ENCODE measurements around the gene LGR4. TPM values are rescaled to one million over a fixed set of nuclear protein-coding genes. Genes with fewer than 3 reads are reported as not detected.

Gene LGR4
- total RNA-seq, 1 experiment from 2014 or later = 7.1 TPM

DNA sequence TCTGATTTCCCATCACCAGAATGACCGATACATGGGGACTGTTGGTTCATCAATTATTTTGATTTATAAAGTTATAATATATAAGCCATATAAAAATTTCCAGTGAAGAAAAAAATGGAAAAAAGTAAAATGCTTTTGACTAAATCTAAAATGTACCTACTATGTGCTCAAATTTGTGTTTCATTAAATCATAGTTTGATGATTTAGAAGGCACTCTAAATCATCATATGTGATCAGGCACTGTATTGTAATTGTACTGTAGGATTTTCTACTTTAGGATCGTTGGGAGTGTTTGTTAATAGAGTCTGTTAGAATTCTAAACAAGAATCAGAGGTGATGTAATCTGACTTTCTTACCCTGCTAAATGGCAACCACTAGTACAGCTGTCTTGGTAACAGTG is 31.6 kb upstream of the LGR4 start:
- Histone ChIP-seq H4K20me1 (ENCODE audit: insufficient read depth) (no peaks in the 10 kb centered on the region), H3K9me3 (ENCODE audit: control insufficient read depth in 1 of 2, insufficient read depth in 1 of 2, low read depth in 1 of 2, low read length in 2 of 2) (no peaks in the 10 kb centered on the region), H3K9ac (ENCODE audit: low read length) (no peak overlapping the region), H3K4me3 (replicated peaks in 1 of 2; ENCODE audit: low read depth in 1 of 2, low read length in 2 of 2) (no peak overlapping the region), H3K79me2 (ENCODE audit: insufficient read depth, low read length) (peaks cover 78% of the 10 kb centered on the region), H3K27ac (ENCODE audit: low read depth, low read length) (no peak overlapping the region), H3K9me2 (ENCODE audit: insufficient read depth) (no peaks in the 10 kb centered on the region), H3K27me3 (ENCODE audit: insufficient read depth, low read length) (no peaks in the 10 kb centered on the region), H3K4me2 (ENCODE audit: low read length) (no peak overlapping the region), H3K36me3 (ENCODE audit: control insufficient read depth in 1 of 2, insufficient read depth in 2 of 2, low read length in 2 of 2) (peaks cover 13 to 23% of the 10 kb centered on the region in 2 experiments; a peak in 3 of 4 replicates), H2AFZ (ENCODE audit: low read depth, low read length, poor library complexity, severe bottlenecking) (no peak overlapping the region), H3K4me1 (ENCODE audit: control insufficient read depth in 1 of 2, insufficient read depth in 2 of 2, low read length in 2 of 2) (peaks cover 5 to 16% of the 10 kb centered on the region in 2 experiments; a peak in 3 of 4 replicates)
- ChIA-PET CTCF (no interaction called here), RAD21 (ENCODE audit: low non-redundant PET in 1 of 2, low total read pairs in 2 of 2, uncharacterized antibody in 2 of 2, unreplicated experiment in 2 of 2) (no interaction called here), POLR2A (no interaction called here)
- no peak for ATAC-seq
- no TSS peak for BruUV-seq (replicated peaks)
- no peak for DNase-seq (ENCODE audit: low read depth, low spot score)
- TF ChIP-seq TCF7L2 (IDR thresholded peaks at IDR 0.05; ENCODE audit: borderline replicate concordance, extremely low read depth, insufficient read depth, insufficient read length) = no peak
- TF ChIP-seq POLR2AphosphoS5 (IDR thresholded peaks at IDR 0.05; ENCODE audit: low read depth, low read length) = no peak
- no peak for TF ChIP-seq SIN3A (IDR thresholded peaks at IDR 0.05; ENCODE audit: low read depth)
- TF ChIP-seq, protein P1, sequence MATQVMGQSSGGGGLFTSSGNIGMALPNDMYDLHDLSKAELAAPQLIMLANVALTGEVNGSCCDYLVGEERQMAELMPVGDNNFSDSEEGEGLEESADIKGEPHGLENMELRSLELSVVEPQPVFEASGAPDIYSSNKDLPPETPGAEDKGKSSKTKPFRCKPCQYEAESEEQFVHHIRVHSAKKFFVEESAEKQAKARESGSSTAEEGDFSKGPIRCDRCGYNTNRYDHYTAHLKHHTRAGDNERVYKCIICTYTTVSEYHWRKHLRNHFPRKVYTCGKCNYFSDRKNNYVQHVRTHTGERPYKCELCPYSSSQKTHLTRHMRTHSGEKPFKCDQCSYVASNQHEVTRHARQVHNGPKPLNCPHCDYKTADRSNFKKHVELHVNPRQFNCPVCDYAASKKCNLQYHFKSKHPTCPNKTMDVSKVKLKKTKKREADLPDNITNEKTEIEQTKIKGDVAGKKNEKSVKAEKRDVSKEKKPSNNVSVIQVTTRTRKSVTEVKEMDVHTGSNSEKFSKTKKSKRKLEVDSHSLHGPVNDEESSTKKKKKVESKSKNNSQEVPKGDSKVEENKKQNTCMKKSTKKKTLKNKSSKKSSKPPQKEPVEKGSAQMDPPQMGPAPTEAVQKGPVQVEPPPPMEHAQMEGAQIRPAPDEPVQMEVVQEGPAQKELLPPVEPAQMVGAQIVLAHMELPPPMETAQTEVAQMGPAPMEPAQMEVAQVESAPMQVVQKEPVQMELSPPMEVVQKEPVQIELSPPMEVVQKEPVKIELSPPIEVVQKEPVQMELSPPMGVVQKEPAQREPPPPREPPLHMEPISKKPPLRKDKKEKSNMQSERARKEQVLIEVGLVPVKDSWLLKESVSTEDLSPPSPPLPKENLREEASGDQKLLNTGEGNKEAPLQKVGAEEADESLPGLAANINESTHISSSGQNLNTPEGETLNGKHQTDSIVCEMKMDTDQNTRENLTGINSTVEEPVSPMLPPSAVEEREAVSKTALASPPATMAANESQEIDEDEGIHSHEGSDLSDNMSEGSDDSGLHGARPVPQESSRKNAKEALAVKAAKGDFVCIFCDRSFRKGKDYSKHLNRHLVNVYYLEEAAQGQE (IDR thresholded peaks at IDR 0.05; ENCODE audit: low read depth) = no peak
- TF ChIP-seq RAD21 (IDR thresholded peaks at IDR 0.05; ENCODE audit: low read depth) = no peak
- no peak for TF ChIP-seq SRF (IDR thresholded peaks at IDR 0.05; ENCODE audit: low read depth)
- TF ChIP-seq ZFX (IDR thresholded peaks at IDR 0.05) = no peak
- TF ChIP-seq, protein P2, sequence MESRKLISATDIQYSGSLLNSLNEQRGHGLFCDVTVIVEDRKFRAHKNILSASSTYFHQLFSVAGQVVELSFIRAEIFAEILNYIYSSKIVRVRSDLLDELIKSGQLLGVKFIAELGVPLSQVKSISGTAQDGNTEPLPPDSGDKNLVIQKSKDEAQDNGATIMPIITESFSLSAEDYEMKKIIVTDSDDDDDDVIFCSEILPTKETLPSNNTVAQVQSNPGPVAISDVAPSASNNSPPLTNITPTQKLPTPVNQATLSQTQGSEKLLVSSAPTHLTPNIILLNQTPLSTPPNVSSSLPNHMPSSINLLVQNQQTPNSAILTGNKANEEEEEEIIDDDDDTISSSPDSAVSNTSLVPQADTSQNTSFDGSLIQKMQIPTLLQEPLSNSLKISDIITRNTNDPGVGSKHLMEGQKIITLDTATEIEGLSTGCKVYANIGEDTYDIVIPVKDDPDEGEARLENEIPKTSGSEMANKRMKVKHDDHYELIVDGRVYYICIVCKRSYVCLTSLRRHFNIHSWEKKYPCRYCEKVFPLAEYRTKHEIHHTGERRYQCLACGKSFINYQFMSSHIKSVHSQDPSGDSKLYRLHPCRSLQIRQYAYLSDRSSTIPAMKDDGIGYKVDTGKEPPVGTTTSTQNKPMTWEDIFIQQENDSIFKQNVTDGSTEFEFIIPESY (IDR thresholded peaks at IDR 0.05; ENCODE audit: extremely low read depth, insufficient replicate concordance, low read length) = no peak
- no peak for TF ChIP-seq CEBPB (IDR thresholded peaks at IDR 0.05; ENCODE audit: low read depth)
- no peak for TF ChIP-seq CBX3 (IDR thresholded peaks at IDR 0.05; ENCODE audit: low read depth)
- intact Hi-C loops (cut with micrococcal nuclease) = no loop called here
